Peyer's patch (tissue), 4 donors: ENCODE results near the gene GALNS.

ENCODE experiments used
- POLR2A ChIP-seq, 2 donors: fragments of 450-650 bp; IDR thresholded peaks; one replicate each; pipeline ENCODE4 v1.5.1; 2017; ENCODE audit warnings: antibody characterized with exemption in 2 of 2, mild to moderate bottlenecking in 2 of 2, moderate library complexity in 2 of 2
- TF ChIP-seq, protein P1 (sequence below), 6 experiments: fragments of 450-650 bp in 4 of 6; fragments of 200-600 bp in 2 of 6; sonication (generic) in 1 of 6; IDR thresholded peaks; one replicate each; pipeline ENCODE4 v1.5.1; 2017 to 2019; ENCODE audit warnings: antibody characterized with exemption in 6 of 6, mild to moderate bottlenecking in 3 of 6, moderate library complexity in 1 of 6

DNA sequence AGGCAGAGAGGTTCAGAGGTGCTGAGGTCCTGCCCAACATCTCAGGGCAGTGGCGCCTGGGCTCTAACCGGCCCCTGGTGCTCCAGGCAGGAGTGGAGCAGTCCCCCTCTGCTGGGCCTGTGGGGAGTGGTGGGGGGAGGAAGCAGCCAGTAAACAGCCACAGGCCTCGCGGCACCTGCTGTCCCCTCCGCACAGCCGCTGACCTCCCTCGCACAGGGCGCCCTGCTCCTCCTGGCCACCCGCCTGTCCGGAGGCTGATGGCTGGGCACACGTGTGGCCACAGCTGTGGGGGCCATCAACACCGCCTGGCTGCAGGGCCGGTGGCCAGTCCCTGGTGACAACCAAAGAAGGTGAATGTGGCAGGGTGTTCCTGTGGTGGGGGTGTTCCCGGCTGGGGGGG is 46.5 kb upstream of the GALNS start:
- TF ChIP-seq, protein P1, sequence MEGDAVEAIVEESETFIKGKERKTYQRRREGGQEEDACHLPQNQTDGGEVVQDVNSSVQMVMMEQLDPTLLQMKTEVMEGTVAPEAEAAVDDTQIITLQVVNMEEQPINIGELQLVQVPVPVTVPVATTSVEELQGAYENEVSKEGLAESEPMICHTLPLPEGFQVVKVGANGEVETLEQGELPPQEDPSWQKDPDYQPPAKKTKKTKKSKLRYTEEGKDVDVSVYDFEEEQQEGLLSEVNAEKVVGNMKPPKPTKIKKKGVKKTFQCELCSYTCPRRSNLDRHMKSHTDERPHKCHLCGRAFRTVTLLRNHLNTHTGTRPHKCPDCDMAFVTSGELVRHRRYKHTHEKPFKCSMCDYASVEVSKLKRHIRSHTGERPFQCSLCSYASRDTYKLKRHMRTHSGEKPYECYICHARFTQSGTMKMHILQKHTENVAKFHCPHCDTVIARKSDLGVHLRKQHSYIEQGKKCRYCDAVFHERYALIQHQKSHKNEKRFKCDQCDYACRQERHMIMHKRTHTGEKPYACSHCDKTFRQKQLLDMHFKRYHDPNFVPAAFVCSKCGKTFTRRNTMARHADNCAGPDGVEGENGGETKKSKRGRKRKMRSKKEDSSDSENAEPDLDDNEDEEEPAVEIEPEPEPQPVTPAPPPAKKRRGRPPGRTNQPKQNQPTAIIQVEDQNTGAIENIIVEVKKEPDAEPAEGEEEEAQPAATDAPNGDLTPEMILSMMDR (IDR thresholded peaks at IDR 0.05): no peak
- TF ChIP-seq POLR2A (IDR thresholded peaks at IDR 0.05): no peak
